Activated T-cell treated with anti-CD3 and anti-CD28 coated beads for 24 hours (primary cell): ENCODE results near the gene TGM6.
"Not testable (repeated sequence)": the region's sequence is repeated elsewhere in the genome, so short reads cannot be mapped to it uniquely, and the experiment has no call there.

Experiments
- DNase-seq: peaks from one replicate; pipeline ENCODE4 v3.0.0-alpha.2; 2020; ENCODE audit warnings: low read depth

The TGM6 gene

GRCh38 chr20:2398449-2398848, 17.7 kb downstream of the TGM6 start:
- DNase-seq = no peak

GRCh38 chr20:2399390-2399789, 18.7 kb downstream of the TGM6 start:
- DNase-seq = no peak

GRCh38 chr20:2400290-2400689, 19.6 kb downstream of the TGM6 start:
- DNase-seq = no peak

GRCh38 chr20:2401527-2401926, 20.8 kb downstream of the TGM6 start:
- no peak for DNase-seq

GRCh38 chr20:2402271-2402980, 21.7 kb downstream of the TGM6 start:
- DNase-seq = no peak

GRCh38 chr20:2403291-2404052, 22.8 kb downstream of the TGM6 start:
- DNase-seq = no peak

- no peak for DNase-seq
Observed at GRCh38 chr20:2405693-2406065, 25.0 kb downstream of the TGM6 start.

GRCh38 chr20:2407355-2407754, 26.7 kb downstream of the TGM6 start:
- not testable (repeated sequence) for DNase-seq

GRCh38 chr20:2408111-2408510, 27.4 kb downstream of the TGM6 start:
- no peak for DNase-seq

- no peak for DNase-seq
Observed at GRCh38 chr20:2416541-2417212, 36.0 kb downstream of the TGM6 start.

- no peak for DNase-seq
Observed at GRCh38 chr20:2417213-2417541, 36.5 kb downstream of the TGM6 start.

GRCh38 chr20:2418388-2418787, 37.7 kb downstream of the TGM6 start:
- no peak for DNase-seq

GRCh38 chr20:2420510-2420909, 39.8 kb downstream of the TGM6 start:
- DNase-seq = no peak

- DNase-seq = no peak
Observed at GRCh38 chr20:2421247-2421646, 40.5 kb downstream of the TGM6 start.

GRCh38 chr20:2429051-2429450, 48.4 kb downstream of the TGM6 start:
- DNase-seq = no peak

- no peak for DNase-seq
Observed at GRCh38 chr20:2430538-2430937, 49.8 kb downstream of the TGM6 start.

- DNase-seq = no peak
Observed at GRCh38 chr20:2431185-2431584, 50.5 kb downstream of the TGM6 start.

GRCh38 chr20:2446845-2447244, 66.1 kb downstream of the TGM6 start:
- DNase-seq = no peak

GRCh38 chr20:2449386-2449785, 68.7 kb downstream of the TGM6 start:
- DNase-seq = no peak

- no peak for DNase-seq
Observed at GRCh38 chr20:2451422-2451821, 70.7 kb downstream of the TGM6 start.

GRCh38 chr20:2451939-2452732, 71.4 kb downstream of the TGM6 start:
- DNase-seq = peak; percentile 58

GRCh38 chr20:2453792-2454191, 73.1 kb downstream of the TGM6 start:
- DNase-seq = no peak
